Astrocyte (in vitro differentiated cells and primary cell): ENCODE results near the gene APPBP2. TPM values are rescaled to one million over a fixed set of nuclear protein-coding genes. Genes with fewer than 3 reads are reported as not detected.
"Not testable (repeated sequence)": the region's sequence is repeated elsewhere in the genome, so short reads cannot be mapped to it uniquely, and the experiment has no call there.

ENCODE experiments used
- DNase-seq: peaks from one replicate; pipeline ENCODE4 v3.0.0-alpha.2; 2010; ENCODE audit warnings: low read depth
- FAIRE-seq: peaks from 2 replicates; lab custom pipeline; 2011; peaks lifted over from hg19 to GRCh38; lab: Jason Lieb, UNC
- H2AFZ ChIP-seq: 2 replicates; pipeline ENCODE4 v1.6.0; 2012; ENCODE audit warnings: low read depth, low read length, inconsistent platforms
- H3K27ac ChIP-seq: 2 replicates; pipeline ENCODE4 v1.5.1; 2011; ENCODE audit warnings: low read depth, low read length, inconsistent platforms
- H3K27me3 ChIP-seq: 2 replicates; pipeline ENCODE4 v1.6.0; 2011; ENCODE audit warnings: low read length, inconsistent platforms; ENCODE audit not compliant: insufficient read depth
- H3K36me3 ChIP-seq: 2 replicates; pipeline ENCODE4 v1.5.1; 2011; ENCODE audit warnings: low read length, inconsistent platforms; ENCODE audit not compliant: insufficient read depth
- H3K4me1 ChIP-seq: 2 replicates; pipeline ENCODE4 v1.5.1; 2011; ENCODE audit warnings: low read length, inconsistent platforms; ENCODE audit not compliant: insufficient read depth
- H3K4me2 ChIP-seq: 2 replicates; pipeline ENCODE4 v1.6.0; 2012; ENCODE audit warnings: low read length, inconsistent platforms
- H3K4me3 ChIP-seq: 2 replicates; pipeline ENCODE4 v1.5.1; 2011; ENCODE audit warnings: low read depth, mild to moderate bottlenecking, low read length, inconsistent platforms; ENCODE audit not compliant: insufficient read depth
- H3K79me2 ChIP-seq: 2 replicates; pipeline ENCODE4 v1.6.0; 2012; ENCODE audit warnings: mild to moderate bottlenecking, low read length, inconsistent platforms; ENCODE audit not compliant: insufficient read depth
- H3K9ac ChIP-seq: 2 replicates; pipeline ENCODE4 v1.6.0; 2012; ENCODE audit warnings: mild to moderate bottlenecking, low read length, inconsistent platforms
- H3K9me3 ChIP-seq: 2 replicates; pipeline ENCODE4 v1.5.1; 2012; ENCODE audit warnings: low read depth, mild to moderate bottlenecking, low read length, inconsistent platforms; ENCODE audit not compliant: insufficient read depth
- H4K20me1 ChIP-seq: 2 replicates; pipeline ENCODE4 v1.6.0; 2012; ENCODE audit warnings: low read length, inconsistent platforms; ENCODE audit not compliant: insufficient read depth
- H3K27ac Mint-ChIP-seq: one replicate; pipeline ENCODE4 v1.8.0; 2021; ENCODE audit warnings: mild to moderate bottlenecking, mixed read lengths; ENCODE audit not compliant: unreplicated experiment
- H3K27me3 Mint-ChIP-seq: one replicate; pipeline ENCODE4 v1.8.0; 2021; ENCODE audit warnings: low read depth, mixed read lengths; ENCODE audit not compliant: unreplicated experiment
- H3K36me3 Mint-ChIP-seq: one replicate; pipeline ENCODE4 v1.8.0; 2021; ENCODE audit warnings: low read depth, mixed read lengths; ENCODE audit not compliant: unreplicated experiment
- H3K4me1 Mint-ChIP-seq: one replicate; pipeline ENCODE4 v1.8.0; 2021; ENCODE audit warnings: low read depth, mixed read lengths; ENCODE audit not compliant: unreplicated experiment
- H3K4me3 Mint-ChIP-seq: one replicate; pipeline ENCODE4 v1.8.0; 2021; ENCODE audit warnings: mild to moderate bottlenecking, moderate library complexity, mixed read lengths; ENCODE audit not compliant: unreplicated experiment
- H3K9me3 Mint-ChIP-seq: one replicate; pipeline ENCODE4 v1.8.0; 2021; ENCODE audit warnings: mild to moderate bottlenecking, mixed read lengths; ENCODE audit not compliant: unreplicated experiment
- EZH2 ChIP-seq: IDR thresholded peaks from 2 replicates; pipeline ENCODE4 v1.6.1; 2012; ENCODE audit warnings: mild to moderate bottlenecking, low read length, inconsistent platforms; ENCODE audit not compliant: insufficient read depth
- total RNA-seq: library from RNA; stranded (reverse); gene quantifications from 2 replicates; pipeline ENCODE4 v1.2.1, GENCODE V29; 2021
- TF ChIP-seq, protein P1 (sequence below): IDR thresholded peaks from 2 replicates; pipeline ENCODE4 v1.5.1; 2011; ENCODE audit warnings: low read depth, mild to moderate bottlenecking, inconsistent platforms, low read length, moderate library complexity; ENCODE audit not compliant: insufficient read depth

Gene APPBP2
- total RNA-seq, 1 donor from 2014 or later = 53.3 TPM

GRCh38 chr17:60557805-60558204 is 31.8 kb upstream of the APPBP2 start:
- Histone ChIP-seq H3K4me3 (no peak overlapping the region), H3K9ac (no peak overlapping the region), H3K4me2 (no peak overlapping the region), H3K4me1 (no peaks in the 10 kb centered on the region), H3K36me3 (no peaks in the 10 kb centered on the region), H3K9me3 (no peaks in the 10 kb centered on the region), H2AFZ (no peak overlapping the region), H4K20me1 (no peaks in the 10 kb centered on the region), H3K27me3 (no peaks in the 10 kb centered on the region), H3K79me2 (no peaks in the 10 kb centered on the region), H3K27ac (no peak overlapping the region)
- no peak for TF ChIP-seq EZH2
- TF ChIP-seq, protein P1, sequence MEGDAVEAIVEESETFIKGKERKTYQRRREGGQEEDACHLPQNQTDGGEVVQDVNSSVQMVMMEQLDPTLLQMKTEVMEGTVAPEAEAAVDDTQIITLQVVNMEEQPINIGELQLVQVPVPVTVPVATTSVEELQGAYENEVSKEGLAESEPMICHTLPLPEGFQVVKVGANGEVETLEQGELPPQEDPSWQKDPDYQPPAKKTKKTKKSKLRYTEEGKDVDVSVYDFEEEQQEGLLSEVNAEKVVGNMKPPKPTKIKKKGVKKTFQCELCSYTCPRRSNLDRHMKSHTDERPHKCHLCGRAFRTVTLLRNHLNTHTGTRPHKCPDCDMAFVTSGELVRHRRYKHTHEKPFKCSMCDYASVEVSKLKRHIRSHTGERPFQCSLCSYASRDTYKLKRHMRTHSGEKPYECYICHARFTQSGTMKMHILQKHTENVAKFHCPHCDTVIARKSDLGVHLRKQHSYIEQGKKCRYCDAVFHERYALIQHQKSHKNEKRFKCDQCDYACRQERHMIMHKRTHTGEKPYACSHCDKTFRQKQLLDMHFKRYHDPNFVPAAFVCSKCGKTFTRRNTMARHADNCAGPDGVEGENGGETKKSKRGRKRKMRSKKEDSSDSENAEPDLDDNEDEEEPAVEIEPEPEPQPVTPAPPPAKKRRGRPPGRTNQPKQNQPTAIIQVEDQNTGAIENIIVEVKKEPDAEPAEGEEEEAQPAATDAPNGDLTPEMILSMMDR = no peak
- Mint-ChIP-seq H3K36me3 (peaks cover 4% of the 10 kb centered on the region), H3K4me3 (no peak overlapping the region), H3K4me1 (no peaks in the 10 kb centered on the region), H3K9me3 (peaks cover 24% of the 10 kb centered on the region), H3K27ac (no peak overlapping the region), H3K27me3 (no peaks in the 10 kb centered on the region)
- no peak for FAIRE-seq
- no peak for DNase-seq

GRCh38 chr17:60555786-60556185 is 29.7 kb upstream of the APPBP2 start:
- H3K4me3 Mint-ChIP-seq = no peak overlapping the region
- no peak overlapping the region for H3K27ac Mint-ChIP-seq
- no peaks in the 10 kb centered on the region for H3K4me1 ChIP-seq
- DNase-seq = no peak
- no peak for TF ChIP-seq EZH2
- TF ChIP-seq, protein P1 = no peak
- H3K27me3 Mint-ChIP-seq = no peaks in the 10 kb centered on the region
- peaks cover 4% of the 10 kb centered on the region for H3K36me3 Mint-ChIP-seq
- no peaks in the 10 kb centered on the region for H3K9me3 ChIP-seq
- FAIRE-seq = no peak
- no peaks in the 10 kb centered on the region for H3K36me3 ChIP-seq
- peaks cover 24% of the 10 kb centered on the region for H3K9me3 Mint-ChIP-seq
- H4K20me1 ChIP-seq = no peaks in the 10 kb centered on the region
- H3K79me2 ChIP-seq = no peaks in the 10 kb centered on the region
- H3K4me1 Mint-ChIP-seq = no peaks in the 10 kb centered on the region
- H3K27me3 ChIP-seq = no peaks in the 10 kb centered on the region
- H2AFZ ChIP-seq = no peak overlapping the region
- H3K27ac ChIP-seq = no peak overlapping the region
- no peak overlapping the region for H3K4me2 ChIP-seq
- no peak overlapping the region for H3K9ac ChIP-seq
- no peak overlapping the region for H3K4me3 ChIP-seq

GRCh38 chr17:60554377-60554788 is 28.3 kb upstream of the APPBP2 start:
- no peaks in the 10 kb centered on the region for H3K9me3 ChIP-seq
- Mint-ChIP-seq H3K36me3 (peaks cover 4% of the 10 kb centered on the region), H3K9me3 (peaks cover 21% of the 10 kb centered on the region)

GRCh38 chr17:60552255-60552654 is 26.2 kb upstream of the APPBP2 start:
- not testable (repeated sequence) for H3K4me1 Mint-ChIP-seq, H3K9me3 ChIP-seq, H3K27ac ChIP-seq, H3K27me3 Mint-ChIP-seq, H3K79me2 ChIP-seq, H3K4me1 ChIP-seq, H3K9ac ChIP-seq, H3K27me3 ChIP-seq, H3K4me3 ChIP-seq, H3K36me3 Mint-ChIP-seq, H3K36me3 ChIP-seq, H2AFZ ChIP-seq, H3K27ac Mint-ChIP-seq, H3K4me2 ChIP-seq, H3K9me3 Mint-ChIP-seq, FAIRE-seq, H3K4me3 Mint-ChIP-seq, H4K20me1 ChIP-seq, DNase-seq

More at GRCh38 chr17:60554377-60554788, 28.3 kb upstream of the APPBP2 start:
- Histone ChIP-seq H3K4me1 (no peaks in the 10 kb centered on the region), H3K4me2 (no peak overlapping the region), H3K36me3 (no peaks in the 10 kb centered on the region), H4K20me1 (no peaks in the 10 kb centered on the region), H3K79me2 (no peaks in the 10 kb centered on the region), H3K9ac (no peak overlapping the region), H2AFZ (no peak overlapping the region), H3K27ac (no peak overlapping the region), H3K4me3 (no peak overlapping the region), H3K27me3 (no peaks in the 10 kb centered on the region)
- H3K27me3 Mint-ChIP-seq = no peaks in the 10 kb centered on the region
- no peak for TF ChIP-seq EZH2
- TF ChIP-seq, protein P1 = no peak
- no peaks in the 10 kb centered on the region for H3K4me1 Mint-ChIP-seq
- no peak for FAIRE-seq
- DNase-seq = peak; percentile 90
- peak overlapping the region; percentile 14 for H3K27ac Mint-ChIP-seq
- no peak overlapping the region for H3K4me3 Mint-ChIP-seq
